ENCODE measurements around the gene SLC15A4. TPM values are rescaled to one million over a fixed set of nuclear protein-coding genes. Genes with fewer than 3 reads are reported as not detected.
"Not testable (repeated sequence)": the region's sequence is repeated elsewhere in the genome, so short reads cannot be mapped to it uniquely, and the experiment has no call there.

The SLC15A4 gene
- polyA plus RNA-seq, 3 donors = 6.5 to 12.4 (median 10.4) TPM

GRCh38 chr12:128849806-128850205, 26.0 kb upstream of the SLC15A4 start:
- not testable (repeated sequence) for H3K27ac ChIP-seq (ENCODE audit: low read depth, low read length)
- WGBS, 3 donors = 58 to 65% (median 60%) methylated on average over 6 of the region's 6 CpGs

DNA sequence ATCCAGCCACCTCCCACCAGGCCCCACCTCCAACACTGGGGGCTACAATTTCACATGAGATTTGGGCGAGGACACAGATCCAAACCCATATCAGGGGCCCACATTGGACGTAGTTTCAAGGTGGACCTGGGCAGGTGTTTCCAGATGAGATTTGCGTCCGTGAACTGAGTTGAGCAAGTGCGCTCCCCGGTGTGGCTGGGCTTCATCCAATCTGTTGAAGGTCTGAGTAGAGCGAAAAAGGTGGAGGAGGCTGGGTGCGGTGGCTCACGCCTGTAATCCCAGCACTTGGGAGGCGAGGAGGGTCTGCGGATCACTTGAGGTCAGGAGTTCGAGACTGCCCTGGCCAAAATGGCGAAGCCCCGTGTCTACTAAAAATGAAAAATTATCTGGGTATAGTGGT, 24.6 kb upstream of the SLC15A4 start:
- no peak overlapping the region for H3K27ac ChIP-seq (ENCODE audit: low read depth, low read length)
- WGBS, 3 donors = 92 to 96% (median 96%) methylated on average over 14 of the region's 14 CpGs

DNA sequence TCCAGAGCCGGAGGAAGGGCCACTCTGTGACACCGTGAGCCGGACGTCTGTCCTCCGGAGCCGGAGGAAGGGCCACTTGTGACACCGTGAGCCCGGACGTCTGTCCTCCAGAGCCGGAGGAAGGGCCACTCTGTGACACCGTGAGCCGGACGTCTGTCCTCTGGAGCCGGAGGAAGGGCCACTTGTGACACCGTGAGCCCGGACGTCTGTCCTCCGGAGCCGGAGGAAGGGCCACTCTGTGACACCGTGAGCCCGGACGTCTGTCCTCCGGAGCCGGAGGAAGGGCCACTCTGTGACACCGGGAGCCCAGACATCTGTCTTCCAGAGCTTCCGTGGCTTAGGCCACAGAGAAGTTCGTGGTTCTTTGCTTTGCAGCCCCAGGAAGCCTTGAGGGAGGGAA, 22.9 kb upstream of the SLC15A4 start:
- H3K27ac ChIP-seq (ENCODE audit: low read depth, low read length) = not testable (repeated sequence)
- 87 to 90% (median 89%) methylated on average over 22 to 27 of the region's 27 CpGs for WGBS, 3 donors

GRCh38 chr12:128844031-128844635, 20.4 kb upstream of the SLC15A4 start:
- H3K27ac ChIP-seq (ENCODE audit: low read depth, low read length) = no peak overlapping the region
- 62 to 66% (median 64%) methylated on average over 10 to 11 of the region's 11 CpGs for WGBS, 3 donors

DNA sequence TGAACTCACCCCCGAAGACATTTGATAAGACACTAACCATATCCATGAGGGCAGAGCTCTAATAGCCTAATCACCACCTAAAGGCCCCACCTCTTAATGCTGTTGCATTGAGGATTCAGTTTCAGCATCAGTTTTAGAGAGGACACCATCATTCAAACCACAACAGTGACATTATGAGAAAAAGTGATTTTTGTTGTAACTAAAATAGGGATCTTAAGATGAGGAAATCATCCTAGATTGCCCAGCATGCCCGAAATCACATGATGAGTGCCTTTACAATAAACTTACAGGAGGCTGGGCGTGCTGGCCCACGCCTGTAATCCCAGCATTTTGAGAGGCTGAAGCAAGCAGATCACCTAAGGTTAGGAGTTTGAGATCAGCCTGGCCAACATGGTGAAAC, 19.8 kb upstream of the SLC15A4 start:
- no peak overlapping the region for H3K27ac ChIP-seq (ENCODE audit: low read depth, low read length)
- 59 to 76% (median 72%) methylated on average over 4 of the region's 4 CpGs for WGBS, 3 donors

DNA sequence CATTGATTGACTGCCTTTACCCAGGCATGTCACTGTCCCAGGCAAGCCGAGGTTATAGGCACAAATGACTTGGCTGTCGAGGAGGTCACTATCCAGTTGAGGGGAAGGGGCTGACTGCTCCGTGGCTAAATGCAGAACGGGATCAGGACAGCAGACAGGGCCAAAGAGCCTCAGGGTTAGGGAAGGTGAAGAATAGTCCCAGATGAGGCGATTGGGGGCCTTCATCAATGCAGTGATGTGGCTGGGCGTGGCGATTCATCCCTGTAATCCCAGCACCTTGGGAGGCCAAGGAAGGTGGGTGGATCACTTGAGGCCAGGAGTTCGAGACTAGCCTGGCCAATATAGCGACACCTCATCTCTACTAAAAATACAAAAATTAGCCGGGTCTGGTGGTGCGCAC, 18.8 kb upstream of the SLC15A4 start:
- 85 to 93% (median 93%) methylated on average over 11 of the region's 11 CpGs for WGBS, 3 donors
- no peak overlapping the region for H3K27ac ChIP-seq (ENCODE audit: low read depth, low read length)

GRCh38 chr12:128840862-128841468, 17.2 kb upstream of the SLC15A4 start:
- 27 to 47% (median 28%) methylated on average over 8 of the region's 8 CpGs for WGBS, 3 donors
- H3K27ac ChIP-seq (ENCODE audit: low read depth, low read length) = no peak overlapping the region

DNA sequence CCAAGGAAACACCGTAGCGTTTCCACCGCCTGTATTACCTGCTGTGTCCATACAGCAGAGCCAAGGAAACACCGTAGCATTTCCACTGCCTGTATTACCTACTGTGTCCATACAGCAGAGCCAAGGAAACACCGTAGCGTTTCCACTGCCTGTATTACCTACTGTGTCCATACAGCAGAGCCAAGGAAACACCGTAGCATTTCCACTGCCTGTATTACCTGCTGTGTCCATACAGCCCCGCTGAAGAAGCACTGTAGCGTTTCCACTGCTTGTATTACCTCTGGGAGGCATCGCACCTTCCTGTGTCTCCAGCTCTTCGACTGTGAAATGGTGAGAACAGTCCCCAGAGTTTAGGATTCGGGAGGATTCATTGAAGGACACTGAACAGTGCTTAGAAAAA, 16.1 kb upstream of the SLC15A4 start:
- 66 to 80% (median 78%) methylated on average over 12 of the region's 12 CpGs for WGBS, 3 donors
- H3K27ac ChIP-seq (ENCODE audit: low read depth, low read length) = not testable (repeated sequence)

GRCh38 chr12:128833418-128833817, 9.7 kb upstream of the SLC15A4 start:
- WGBS, 3 donors = 96 to 97% (median 96%) methylated on average over 10 of the region's 10 CpGs
- H3K27ac ChIP-seq (ENCODE audit: low read depth, low read length) = no peak overlapping the region

- no peak overlapping the region for H3K27ac ChIP-seq (ENCODE audit: low read depth, low read length)
- WGBS, 3 donors = 49 to 70% (median 53%) methylated on average over 7 of the region's 7 CpGs
Measured at GRCh38 chr12:128830505-128830893, 6.7 kb upstream of the SLC15A4 start.

DNA sequence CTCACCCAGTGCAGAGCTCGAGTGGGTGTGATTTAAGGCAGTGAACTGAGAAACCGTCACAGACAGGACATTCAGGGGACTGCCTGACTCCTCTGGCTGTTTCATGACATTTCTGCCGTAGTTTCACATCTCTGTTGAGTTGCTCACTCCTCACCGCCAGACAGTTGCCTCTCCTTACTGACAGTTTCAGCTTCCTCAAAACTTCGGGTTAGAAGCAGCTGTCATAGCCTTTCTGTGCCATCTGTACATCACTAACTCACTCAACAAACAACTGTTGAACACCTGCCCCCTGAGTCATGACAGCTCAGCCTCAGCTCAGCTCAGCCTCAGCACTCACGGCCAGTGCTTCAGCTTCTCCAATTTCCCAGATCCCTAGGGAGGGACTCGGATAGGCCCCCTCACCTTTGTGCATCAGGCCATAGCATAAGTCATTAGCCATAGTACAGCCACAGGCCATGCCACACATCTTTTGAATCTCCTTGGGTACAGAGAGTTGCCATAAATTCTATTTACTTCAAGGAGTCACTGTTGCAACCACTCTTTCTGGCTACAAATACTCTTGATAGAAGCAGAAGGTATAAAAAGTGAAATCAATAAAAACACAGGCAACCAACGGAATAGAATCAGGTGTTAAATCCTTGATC, 6.2 kb upstream of the SLC15A4 start:
- 49 to 66% (median 56%) methylated on average over 8 of the region's 8 CpGs for WGBS, 3 donors
- H3K27ac ChIP-seq (ENCODE audit: low read depth, low read length) = no peak overlapping the region

- no peak overlapping the region for H3K27ac ChIP-seq (ENCODE audit: low read depth, low read length)
- 87 to 89% (median 88%) methylated on average over 2 of the region's 2 CpGs for WGBS, 3 donors
Measured at GRCh38 chr12:128827724-128828123, 4.0 kb upstream of the SLC15A4 start.

DNA sequence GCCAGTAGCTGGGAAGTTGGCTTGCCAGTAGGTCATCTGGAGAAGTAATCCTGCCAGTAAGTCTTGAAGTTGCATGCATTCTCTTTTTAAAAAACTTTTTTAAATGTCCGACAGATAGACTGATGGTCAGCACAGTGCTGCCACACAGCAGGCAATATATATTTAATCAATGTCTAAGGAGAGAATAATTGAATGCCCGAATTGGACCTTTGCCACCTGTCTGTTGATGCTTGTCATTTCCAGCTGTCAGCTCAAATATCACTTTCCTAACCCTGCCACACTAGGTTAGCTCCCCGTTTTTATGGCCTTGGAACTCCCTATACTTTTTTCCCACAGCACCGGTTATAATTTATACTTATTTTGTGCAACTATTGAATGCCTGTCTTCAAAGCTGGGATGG, 2.1 kb upstream of the SLC15A4 start:
- WGBS, 3 donors = 53 to 85% (median 79%) methylated on average over 4 of the region's 4 CpGs
- H3K27ac ChIP-seq (ENCODE audit: low read depth, low read length) = no peak overlapping the region

DNA sequence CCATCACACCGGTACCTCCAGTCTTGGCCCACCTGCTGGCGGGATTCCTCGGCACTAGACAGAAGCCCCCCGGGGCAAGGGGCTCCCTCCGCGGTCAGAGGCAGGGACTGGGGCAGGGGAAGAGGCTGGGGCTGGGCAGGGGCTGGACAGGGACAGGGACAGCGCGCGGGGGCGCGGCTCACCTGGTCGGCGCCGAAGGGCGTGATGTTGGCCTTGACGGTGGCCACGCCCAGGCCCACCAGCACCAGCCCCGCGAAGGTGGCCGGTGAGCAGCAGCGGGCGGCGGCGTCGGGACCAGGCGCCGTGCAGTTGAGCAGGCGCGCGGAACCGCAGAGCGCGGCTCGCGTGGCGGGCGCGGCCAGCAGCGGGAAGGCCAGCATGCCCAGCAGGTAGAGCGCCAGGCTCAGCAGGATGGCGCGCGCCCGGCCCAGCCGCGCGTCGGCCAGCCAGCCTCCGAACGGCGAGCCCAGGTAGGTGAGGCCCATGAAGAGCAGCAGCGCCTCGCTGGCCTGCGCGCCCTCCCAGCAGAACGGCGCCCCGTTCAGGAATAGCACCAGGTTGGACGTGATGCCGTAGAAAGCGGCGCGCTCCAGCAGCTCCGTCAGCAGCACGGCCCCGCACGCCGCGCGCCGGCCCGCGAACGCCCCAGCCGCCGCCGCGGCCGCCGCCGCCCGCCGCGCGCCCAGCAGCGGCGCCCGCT, 392 bp downstream of the SLC15A4 start:
- H3K27ac ChIP-seq (ENCODE audit: low read depth, low read length) = peak overlapping the region; percentile 22
- 0 to 1% (median 0%) methylated on average over 72 to 88 of the region's 88 CpGs for whole genome bisulfite sequencing, 3 donors

- WGBS, 3 donors = 59 to 79% (median 61%) methylated on average over 7 of the region's 7 CpGs
- H3K27ac ChIP-seq (ENCODE audit: low read depth, low read length) = no peak overlapping the region
Measured at GRCh38 chr12:128820723-128821432, 2.9 kb downstream of the SLC15A4 start.

- H3K27ac ChIP-seq (ENCODE audit: low read depth, low read length) = no peak overlapping the region
- WGBS, 3 donors = 85 to 95% (median 88%) methylated on average over 6 of the region's 6 CpGs
Measured at GRCh38 chr12:128820253-128820652, 3.5 kb downstream of the SLC15A4 start.

- no peak overlapping the region for H3K27ac ChIP-seq (ENCODE audit: low read depth, low read length)
- WGBS, 3 donors = 73 to 87% (median 78%) methylated on average over 16 of the region's 16 CpGs
Measured at GRCh38 chr12:128819293-128820144, 4.2 kb downstream of the SLC15A4 start.

All from adipose tissue (tissue), 3 donors.